GM21526 (cell line): ENCODE data around the gene ITIH1.
"Not testable (repeated sequence)": the region's sequence is repeated elsewhere in the genome, so short reads cannot be mapped to it uniquely, and the experiment has no call there.

ENCODE experiments used
- ATAC-seq: cut with Tn5 transposase; IDR thresholded peaks from one replicate; pipeline ENCODE4 v1.9.1; 2021; ENCODE audit warnings: moderate library complexity; ENCODE audit not compliant: unreplicated experiment, low FRiP score

Gene ITIH1

GRCh38 chr3:52773361-52774065, 3.9 kb upstream of the ITIH1 start:
- ATAC-seq = no peak

DNA sequence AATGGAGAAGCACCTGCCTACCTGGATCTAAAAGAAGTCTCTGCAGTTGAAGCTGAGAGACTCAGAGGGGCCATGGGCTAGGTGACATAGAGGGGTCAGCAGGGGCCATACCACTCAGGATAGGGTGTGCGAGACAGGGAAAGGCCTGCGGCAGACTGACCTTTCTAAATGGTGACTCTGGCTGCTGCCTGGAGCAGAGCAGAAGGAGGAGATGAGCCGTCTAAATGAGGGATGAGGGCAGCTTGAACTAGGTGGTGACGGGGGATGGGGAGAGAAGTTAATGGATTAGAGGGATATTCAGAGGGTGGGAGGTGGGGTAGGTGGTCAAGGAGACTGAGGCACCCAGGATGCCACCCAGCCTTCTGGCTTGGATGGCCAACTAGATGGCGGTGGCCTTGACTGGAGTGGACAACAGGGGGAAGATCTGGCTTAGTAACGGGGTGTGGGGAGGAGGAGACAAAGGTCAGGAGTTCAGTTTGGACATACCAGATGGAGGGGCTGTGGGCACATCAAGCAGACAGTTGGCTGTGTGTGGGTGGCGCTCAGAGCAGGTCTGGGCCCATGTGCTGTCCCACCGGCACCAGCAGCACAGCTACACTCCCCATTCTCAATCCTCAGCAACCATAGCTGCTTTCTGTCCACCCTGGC, 3.2 kb upstream of the ITIH1 start:
- ATAC-seq = no peak

GRCh38 chr3:52774901-52775864, 2.2 kb upstream of the ITIH1 start:
- no peak for ATAC-seq

DNA sequence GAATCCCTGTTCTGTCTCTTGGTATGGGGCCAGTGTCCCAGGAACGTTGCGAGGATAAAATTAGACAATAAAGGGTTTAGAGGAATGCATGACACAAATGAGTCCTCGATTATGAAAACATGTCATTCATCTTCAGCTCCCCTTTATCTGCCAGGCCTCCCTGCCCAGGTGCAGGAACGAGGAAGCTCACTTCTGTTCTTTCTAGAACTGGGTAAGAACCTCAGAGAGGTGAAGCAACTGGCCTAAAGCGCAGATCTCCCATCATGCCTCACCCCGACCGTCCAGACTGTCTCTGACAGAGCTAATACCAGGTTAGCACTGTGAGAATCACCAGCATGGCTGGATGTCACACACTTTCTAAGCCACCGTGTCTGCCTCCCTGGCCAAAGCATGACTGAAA, 1.5 kb upstream of the ITIH1 start:
- ATAC-seq = no peak

DNA sequence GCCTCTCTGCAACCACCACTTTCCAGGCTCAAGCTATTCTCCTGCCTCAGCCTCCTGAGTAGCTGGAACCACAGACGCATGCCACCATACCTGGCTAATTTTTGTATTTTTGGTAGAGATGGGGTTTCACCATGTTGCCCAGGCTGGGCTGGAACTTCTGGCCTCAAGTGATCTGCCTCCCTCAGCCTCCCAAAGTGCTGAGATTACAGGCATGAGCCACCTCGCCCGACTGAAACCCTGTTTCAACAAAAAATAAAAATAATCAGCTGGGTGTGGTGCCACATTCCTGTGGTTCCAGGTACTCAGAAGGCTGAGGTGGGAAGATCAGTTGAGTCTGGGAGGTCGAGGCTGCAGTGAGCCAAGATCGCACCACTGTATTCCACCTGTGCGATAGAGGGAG, 913 bp upstream of the ITIH1 start:
- ATAC-seq = not testable (repeated sequence)

GRCh38 chr3:52777959-52778805, 783 bp downstream of the ITIH1 start:
- ATAC-seq = no peak

GRCh38 chr3:52779011-52779836, 1.8 kb downstream of the ITIH1 start:
- ATAC-seq = no peak

DNA sequence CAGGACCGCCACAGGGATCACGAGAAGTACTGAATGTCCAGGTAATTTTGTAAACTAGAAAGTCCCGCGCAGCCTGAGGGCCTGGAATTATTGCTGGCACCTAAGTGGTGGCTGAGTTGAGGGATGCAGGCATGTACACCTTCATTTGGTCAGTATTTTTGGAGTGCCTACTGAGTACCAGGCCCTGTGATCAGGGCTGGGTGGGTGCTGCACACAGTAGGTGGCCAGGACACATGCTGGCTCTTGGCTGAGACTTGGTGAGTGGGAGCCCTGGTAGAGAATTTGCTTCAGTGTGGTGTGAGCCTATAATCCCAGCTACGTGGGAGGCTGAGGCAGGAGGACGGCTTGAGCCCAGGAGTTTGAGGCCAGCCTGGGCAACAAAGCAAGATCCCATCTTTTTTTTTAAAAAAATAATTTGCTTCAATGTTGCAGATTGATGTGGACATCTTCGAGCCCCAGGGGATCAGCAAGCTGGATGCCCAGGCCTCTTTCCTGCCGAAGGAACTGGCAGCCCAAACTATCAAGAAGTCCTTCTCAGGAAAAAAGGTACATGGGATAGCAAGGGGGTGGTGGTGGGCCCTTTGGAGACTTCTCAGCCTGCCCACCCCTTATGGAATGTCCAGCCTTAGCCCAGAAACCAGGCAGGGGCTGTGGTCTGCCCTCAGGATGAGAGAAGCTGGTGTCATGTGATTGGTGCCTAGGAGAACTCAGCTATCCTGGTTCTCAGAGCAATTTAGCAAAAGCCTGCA, 2.6 kb downstream of the ITIH1 start:
- no peak for ATAC-seq

DNA sequence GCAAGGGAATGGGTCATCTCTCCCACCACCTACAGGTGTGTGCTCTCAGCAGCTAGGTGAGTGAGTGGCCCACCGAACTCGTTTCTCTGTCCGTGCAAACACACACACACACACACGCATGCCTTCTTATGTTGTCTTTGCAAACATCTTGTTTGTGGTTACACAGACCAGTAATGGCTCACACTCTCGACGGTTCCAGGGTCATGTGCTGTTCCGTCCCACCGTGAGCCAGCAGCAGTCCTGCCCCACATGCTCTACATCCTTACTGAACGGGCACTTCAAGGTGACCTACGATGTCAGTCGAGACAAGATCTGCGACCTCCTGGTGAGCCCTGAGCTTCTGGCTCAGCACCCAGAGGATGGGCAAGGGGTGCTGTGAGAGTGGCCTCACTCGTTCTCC, 4.3 kb downstream of the ITIH1 start:
- ATAC-seq = no peak

GRCh38 chr3:52782412-52783210, 5.2 kb downstream of the ITIH1 start:
- no peak for ATAC-seq

GRCh38 chr3:52783211-52783555, 5.8 kb downstream of the ITIH1 start:
- no peak for ATAC-seq

- ATAC-seq = no peak
Observed at GRCh38 chr3:52784021-52784621, 6.7 kb downstream of the ITIH1 start.

DNA sequence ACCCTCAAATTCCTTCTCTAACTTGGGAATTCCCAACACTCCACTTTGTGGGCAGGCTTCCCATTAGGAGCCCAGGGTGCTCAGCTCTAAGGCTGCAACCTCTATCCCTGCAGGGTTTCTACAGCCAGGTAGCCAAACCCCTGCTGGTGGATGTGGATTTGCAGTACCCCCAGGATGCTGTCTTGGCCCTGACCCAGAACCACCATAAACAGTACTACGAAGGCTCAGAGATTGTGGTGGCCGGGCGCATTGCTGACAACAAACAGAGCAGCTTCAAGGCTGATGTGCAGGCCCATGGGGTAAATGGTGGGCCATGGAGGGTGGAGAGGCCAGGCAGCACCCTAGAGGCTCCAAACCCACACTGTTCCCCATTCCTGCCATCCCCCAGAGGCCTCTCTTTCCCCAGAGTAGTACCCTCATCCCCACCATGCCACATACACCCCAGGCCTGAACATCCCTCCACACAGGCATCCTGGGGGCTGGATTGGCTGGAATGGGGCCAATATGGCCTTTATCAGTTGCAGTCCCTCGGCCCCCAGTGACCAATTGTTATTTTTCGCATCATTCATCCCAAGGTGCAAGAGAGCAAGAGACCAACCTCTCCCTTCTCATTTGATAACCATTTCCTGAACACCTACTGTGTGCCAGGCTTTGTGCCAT, 7.7 kb downstream of the ITIH1 start:
- no peak for ATAC-seq

DNA sequence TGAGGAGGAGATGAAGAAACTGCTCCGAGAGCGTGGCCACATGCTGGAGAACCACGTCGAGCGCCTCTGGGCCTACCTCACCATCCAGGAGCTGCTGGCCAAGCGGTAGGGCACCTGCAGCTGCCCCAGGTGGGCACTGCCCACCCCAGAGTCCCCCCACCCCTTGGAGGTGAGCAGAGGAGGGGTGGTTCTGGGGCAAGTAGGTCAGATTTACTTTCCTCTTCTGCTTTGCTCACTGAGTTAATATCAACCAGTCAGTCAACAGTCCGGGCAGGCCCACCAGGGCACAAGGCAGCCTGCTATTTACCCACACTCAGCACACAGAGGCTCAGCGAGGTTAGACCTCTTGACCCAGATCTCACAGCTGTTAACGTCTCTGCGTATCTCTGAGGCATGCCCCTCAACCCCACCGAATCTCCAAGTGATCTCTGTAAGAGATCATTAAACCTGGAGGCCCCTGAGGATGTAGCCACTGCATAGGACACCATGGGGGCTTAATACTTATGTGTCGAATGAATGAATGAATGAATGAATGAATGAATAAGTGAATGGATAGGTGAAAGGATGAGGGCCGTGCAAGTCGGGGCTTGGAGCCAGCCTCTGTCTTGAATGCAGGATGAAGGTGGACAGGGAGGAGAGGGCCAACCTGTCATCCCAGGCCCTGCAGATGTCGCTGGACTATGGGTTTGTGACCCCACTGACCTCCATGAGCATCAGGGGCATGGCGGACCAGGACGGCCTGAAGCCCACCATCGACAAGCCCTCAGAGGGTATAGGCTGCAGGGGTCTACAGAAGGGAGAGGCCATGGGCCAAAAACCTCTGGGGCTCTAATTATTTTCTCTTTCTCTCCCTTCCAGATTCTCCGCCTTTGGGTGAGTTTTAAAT, 9.2 kb downstream of the ITIH1 start:
- ATAC-seq = no peak

DNA sequence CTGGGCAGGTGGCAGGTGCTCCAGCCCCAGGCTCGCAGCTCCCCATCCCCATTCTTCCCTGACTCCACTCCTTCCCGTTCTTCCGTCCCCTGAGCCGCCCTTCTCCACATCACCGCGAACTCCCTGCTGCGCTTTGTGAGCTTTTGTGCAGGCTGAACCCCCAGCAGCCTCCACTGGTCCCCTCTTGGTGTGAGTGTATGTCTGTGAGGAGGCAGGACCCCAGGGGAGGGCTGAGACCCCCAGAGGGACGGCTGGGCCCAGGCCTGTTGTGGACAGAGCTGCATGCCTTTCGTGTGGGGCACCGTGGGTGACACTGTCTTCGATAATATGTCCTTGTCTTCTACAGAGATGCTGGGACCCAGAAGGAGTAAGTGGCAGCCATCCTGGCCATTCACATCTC, 9.8 kb downstream of the ITIH1 start:
- no peak for ATAC-seq
